Esophagus muscularis mucosa (tissue), 4 donors: ENCODE data around the gene SLC26A1. TPM values are rescaled to one million over a fixed set of nuclear protein-coding genes. Genes with fewer than 3 reads are reported as not detected.
A peak's percentile ranks its signal among the peaks of the same experiment; 100 is the strongest.

Experiments used
- DNase-seq: peaks from one replicate; pipeline ENCODE4 v3.0.0-alpha.2; 2017; ENCODE audit errors: extremely low spot score
- H3K27ac ChIP-seq, 4 donors: fragments of 200-600 bp; sonication (generic); replicated peaks in 1 of 4; 1 replicate in 3 of 4; 2 replicates in 1 of 4; pipeline ENCODE4 v1.5.1; 2016 to 2019; ENCODE audit warnings: mild to moderate bottlenecking in 1 of 4
- H3K27me3 ChIP-seq, 4 donors: fragments of 200-600 bp; sonication (generic); one replicate each; pipeline versions ENCODE4 v1.5.1 to v1.6.0; 2016 to 2019
- H3K36me3 ChIP-seq, 4 donors: fragments of 200-600 bp; sonication (generic); one replicate each; pipeline ENCODE4 v1.5.1; 2016 to 2019
- H3K4me1 ChIP-seq, 4 donors: fragments of 200-600 bp; sonication (generic); one replicate each; pipeline ENCODE4 v1.5.1; 2016 to 2019
- H3K4me3 ChIP-seq, 4 donors: fragments of 200-600 bp; sonication (generic); 1 replicate in 2 of 4; 2 replicates in 2 of 4; pipeline ENCODE4 v1.5.1; 2016 to 2019; ENCODE audit warnings: mild to moderate bottlenecking in 4 of 4, moderate library complexity in 1 of 4
- H3K9me3 ChIP-seq, 4 donors: fragments of 200-600 bp; sonication (generic); 1 replicate in 3 of 4; 2 replicates in 1 of 4; pipeline ENCODE4 v1.5.1; 2016 to 2019
- EP300 ChIP-seq: sonication (generic); formaldehyde crosslinking; IDR thresholded peaks from one replicate; pipeline ENCODE4 v1.6.1; 2017; ENCODE audit warnings: antibody characterized with exemption
- POLR2A ChIP-seq: fragments of 450-650 bp; IDR thresholded peaks from one replicate; pipeline ENCODE4 v1.6.1; 2017; ENCODE audit warnings: antibody characterized with exemption, moderate library complexity, mild to moderate bottlenecking, low read depth
- POLR2AphosphoS5 ChIP-seq, 2 donors: sonication (generic); formaldehyde crosslinking; IDR thresholded peaks; one replicate each; pipeline ENCODE4 v1.6.1; 2017; ENCODE audit warnings: antibody characterized with exemption in 2 of 2
- WGBS: methylation state at CpG from one replicate; pipeline ENCODE4 v1.1.5; 2018; 5-methylcytosine and 5-hydroxymethylcytosine counted together
- intact Hi-C: fragments of 100-400 bp; cut with DNase I; formaldehyde crosslinking; loops from one replicate; pipeline ENCODE4 v1.15.1; 2023
- total RNA-seq, 4 donors: library from RNA; depleted of rRNA; stranded (reverse); fragments of >200 nt; gene quantifications; one replicate each; pipeline versions ENCODE4 v1.1.0 to v1.2.1, GENCODE V29; 2016
- TF ChIP-seq, protein P1 (sequence below), 3 experiments: fragments of 200-600 bp in 2 of 3; fragments of 450-650 bp in 1 of 3; sonication (generic) in 2 of 3; IDR thresholded peaks; one replicate each; pipeline ENCODE4 v1.5.1; 2017 to 2019; ENCODE audit warnings: antibody characterized with exemption in 3 of 3, mild to moderate bottlenecking in 2 of 3, moderate library complexity in 1 of 3

SLC26A1 gene
- total RNA-seq, 4 donors from 2014 or later = 0.06 TPM; not detected in 3

DNA sequence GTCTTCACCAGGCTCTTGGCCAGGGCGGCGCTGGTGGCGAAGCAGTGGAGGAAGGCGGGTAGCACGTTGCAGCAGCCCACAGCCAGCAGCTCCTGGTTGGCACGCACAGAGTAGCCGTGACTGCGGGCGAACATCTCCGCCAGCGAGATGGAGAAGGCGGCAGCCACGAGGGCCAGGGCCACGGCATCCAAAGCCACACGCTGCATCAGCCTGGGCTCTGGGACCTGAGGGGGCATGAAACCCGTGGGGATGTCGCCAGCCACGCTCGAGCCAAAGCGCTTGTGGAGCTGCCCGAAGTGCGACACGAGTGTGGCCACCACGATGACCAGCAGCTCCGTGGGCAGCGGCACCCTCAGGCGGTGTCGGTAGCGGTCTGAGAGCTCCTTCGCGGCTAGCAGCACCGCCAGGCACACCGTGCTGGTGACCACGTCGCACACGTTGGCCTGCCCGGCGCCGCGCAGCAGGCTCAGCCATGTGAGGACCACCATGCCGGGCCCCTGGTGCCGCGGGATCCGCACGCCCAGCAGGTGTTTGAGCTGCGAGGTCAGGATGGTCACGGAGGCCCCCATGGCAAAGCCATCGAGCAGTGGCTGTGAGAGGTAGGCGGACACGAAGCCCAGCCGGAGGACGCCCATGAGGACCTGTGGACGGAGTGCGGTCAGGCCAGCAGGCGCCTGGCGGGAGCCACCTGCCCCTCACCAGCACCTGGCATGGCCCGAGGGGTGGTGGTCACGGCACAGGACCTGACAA, 3.3 kb downstream of the SLC26A1 start:
- intact Hi-C loops = no loop called here
- Histone ChIP-seq H3K4me3 (no peak overlapping the region), H3K27me3 (no peaks in the 10 kb centered on the region), H3K36me3 (peaks cover 0 to 33% (median 19%) of the 10 kb centered on the region in 4 donors), H3K9me3 (no peaks in the 10 kb centered on the region), H3K27ac (no peak overlapping the region), H3K4me1 (peaks cover 24 to 44% (median 30%) of the 10 kb centered on the region in 4 donors)
- no peak for DNase-seq
- whole genome bisulfite sequencing = 94% methylated on average over 36 of the region's 58 CpGs
- TF ChIP-seq POLR2AphosphoS5 (IDR thresholded peaks at IDR 0.05) (no peak), EP300 (no peak), POLR2A (no peak)
- TF ChIP-seq, protein P1, sequence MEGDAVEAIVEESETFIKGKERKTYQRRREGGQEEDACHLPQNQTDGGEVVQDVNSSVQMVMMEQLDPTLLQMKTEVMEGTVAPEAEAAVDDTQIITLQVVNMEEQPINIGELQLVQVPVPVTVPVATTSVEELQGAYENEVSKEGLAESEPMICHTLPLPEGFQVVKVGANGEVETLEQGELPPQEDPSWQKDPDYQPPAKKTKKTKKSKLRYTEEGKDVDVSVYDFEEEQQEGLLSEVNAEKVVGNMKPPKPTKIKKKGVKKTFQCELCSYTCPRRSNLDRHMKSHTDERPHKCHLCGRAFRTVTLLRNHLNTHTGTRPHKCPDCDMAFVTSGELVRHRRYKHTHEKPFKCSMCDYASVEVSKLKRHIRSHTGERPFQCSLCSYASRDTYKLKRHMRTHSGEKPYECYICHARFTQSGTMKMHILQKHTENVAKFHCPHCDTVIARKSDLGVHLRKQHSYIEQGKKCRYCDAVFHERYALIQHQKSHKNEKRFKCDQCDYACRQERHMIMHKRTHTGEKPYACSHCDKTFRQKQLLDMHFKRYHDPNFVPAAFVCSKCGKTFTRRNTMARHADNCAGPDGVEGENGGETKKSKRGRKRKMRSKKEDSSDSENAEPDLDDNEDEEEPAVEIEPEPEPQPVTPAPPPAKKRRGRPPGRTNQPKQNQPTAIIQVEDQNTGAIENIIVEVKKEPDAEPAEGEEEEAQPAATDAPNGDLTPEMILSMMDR (IDR thresholded peaks at IDR 0.05) = no peak

DNA sequence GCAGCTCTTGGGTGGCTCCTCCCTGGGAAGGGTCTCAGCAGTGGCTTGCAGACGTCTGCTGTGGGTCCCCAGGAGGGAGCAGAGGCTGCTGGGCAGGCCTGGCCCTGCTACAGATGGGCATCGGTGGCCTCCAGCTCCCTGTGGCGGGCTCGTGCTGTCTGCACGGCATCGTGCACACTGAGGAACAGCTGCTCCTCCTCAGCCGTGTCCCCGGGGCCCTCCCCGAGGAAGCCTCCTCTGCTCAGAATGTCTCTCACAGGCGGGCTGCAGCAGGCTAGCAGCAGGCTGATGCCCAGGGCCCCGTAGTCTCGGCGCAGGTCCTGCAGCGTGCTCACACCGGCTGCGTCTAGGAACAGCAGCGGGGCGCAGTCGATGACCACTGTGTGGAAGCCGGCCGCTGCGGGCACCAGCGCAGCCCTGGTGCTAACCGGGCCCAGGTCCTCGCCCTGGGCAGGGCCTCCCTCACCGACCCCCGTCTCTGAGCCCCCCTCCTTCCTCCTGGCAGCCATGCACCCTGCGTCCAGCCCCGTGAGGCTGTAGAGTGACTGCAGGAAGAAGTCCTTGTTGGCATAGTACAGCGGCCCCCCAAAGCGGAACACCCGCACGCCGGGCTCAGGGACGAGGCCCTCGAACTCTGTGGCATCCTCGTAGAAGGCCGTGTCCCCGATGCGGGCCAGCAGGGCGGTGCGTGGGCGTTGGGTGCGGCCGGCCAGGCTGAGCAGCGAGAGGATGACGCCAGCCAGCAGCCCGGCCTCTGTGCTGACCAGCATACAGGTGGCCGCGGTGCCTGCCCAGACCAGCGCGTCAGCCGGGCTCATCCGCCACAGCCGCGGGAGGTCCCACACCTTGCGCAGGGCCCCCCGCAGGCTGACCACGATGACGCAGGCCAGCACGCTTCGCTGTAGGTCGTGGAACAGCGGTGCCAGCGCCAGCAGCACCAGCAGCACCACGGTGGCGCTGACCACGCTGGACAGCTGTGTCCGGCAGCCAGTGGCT, 4.2 kb downstream of the SLC26A1 start:
- H3K9me3 ChIP-seq = no peaks in the 10 kb centered on the region
- TF ChIP-seq EP300 (no peak), POLR2AphosphoS5 (IDR thresholded peaks at IDR 0.05) (no peak), POLR2A (no peak)
- TF ChIP-seq, protein P1 (IDR thresholded peaks at IDR 0.05) = no peak
- no peak for DNase-seq
- WGBS = 77% methylated on average over 6 of the region's 69 CpGs
- no peak overlapping the region for H3K27ac ChIP-seq
- peaks cover 0 to 33% (median 19%) of the 10 kb centered on the region in 4 donors for H3K36me3 ChIP-seq
- peaks cover 24 to 44% (median 31%) of the 10 kb centered on the region in 4 donors for H3K4me1 ChIP-seq
- intact Hi-C loops = no loop called here
- no peaks in the 10 kb centered on the region for H3K27me3 ChIP-seq
- H3K4me3 ChIP-seq = no peak overlapping the region

DNA sequence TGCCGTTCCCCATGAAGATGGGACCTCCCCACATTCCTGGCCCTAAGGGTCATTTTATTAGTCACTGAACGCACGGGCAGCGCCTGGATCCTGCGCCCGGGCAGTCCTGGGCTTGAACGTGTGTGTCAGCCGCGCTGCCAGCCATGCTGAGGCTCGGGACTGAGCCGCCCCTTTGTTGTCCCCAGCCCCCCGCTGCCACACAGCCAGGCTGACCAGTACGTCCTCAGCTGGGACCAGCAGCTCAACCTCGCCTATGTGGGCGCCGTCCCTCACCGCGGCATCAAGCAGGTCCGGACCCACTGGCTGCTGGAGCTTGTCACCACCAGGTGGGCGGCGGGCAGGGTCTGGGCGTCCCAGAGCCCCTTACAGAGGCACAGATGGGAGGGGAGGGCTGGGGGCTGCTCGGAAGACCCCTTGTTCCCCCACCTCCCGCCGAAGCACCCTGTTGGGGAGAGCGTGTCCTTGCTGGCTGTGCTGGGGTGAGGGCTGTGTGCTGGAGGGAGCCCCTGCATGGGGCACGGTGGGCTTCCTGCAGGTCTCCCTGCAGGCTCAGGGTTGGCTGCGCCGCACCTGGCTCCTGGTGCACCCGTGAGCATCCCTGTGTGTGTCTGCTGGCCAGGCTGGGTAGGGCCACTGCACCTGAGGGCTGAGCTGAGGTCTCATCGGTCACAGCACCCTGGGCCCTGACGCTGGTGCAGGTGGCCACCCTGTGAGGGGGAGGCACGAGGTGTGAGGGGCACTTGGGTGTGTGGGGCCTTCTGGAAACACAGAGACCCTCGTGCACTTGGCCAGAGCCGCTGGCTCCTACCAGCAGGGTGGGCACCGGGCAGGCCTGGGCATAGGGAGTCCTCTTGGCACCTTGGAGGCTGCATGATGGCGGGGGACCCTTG, 5.3 kb downstream of the SLC26A1 start:
- 79% methylated on average over 17 of the region's 37 CpGs for WGBS
- Histone ChIP-seq H3K27me3 (no peaks in the 10 kb centered on the region), H3K4me3 (peak overlapping the region; percentile 64 to 89 (median 78)), H3K27ac (peak overlapping the region in 3 of 4 donors; percentile 42 to 69 (median 50)), H3K9me3 (no peaks in the 10 kb centered on the region), H3K36me3 (peaks cover 0 to 33% (median 19%) of the 10 kb centered on the region in 4 donors), H3K4me1 (peaks cover 24 to 42% (median 30%) of the 10 kb centered on the region in 4 donors)
- DNase-seq = no peak
- TF ChIP-seq, protein P1 (IDR thresholded peaks at IDR 0.05) = no peak
- TF ChIP-seq POLR2A = no peak
- no peak for TF ChIP-seq EP300
- no peak for TF ChIP-seq POLR2AphosphoS5 (IDR thresholded peaks at IDR 0.05)
- intact Hi-C loops = no loop called here
